ENCODE measurements around the gene CCDC7. TPM values are rescaled to one million over a fixed set of nuclear protein-coding genes. Genes with fewer than 3 reads are reported as not detected.

The CCDC7 gene
- total and polyA plus RNA-seq, 2 experiments from 2014 or later = 2.0 to 10.0 TPM

GRCh38 chr10:32713560-32713959, 267.6 kb downstream of the CCDC7 start:
- Histone ChIP-seq H2AFZ (no peak overlapping the region), H3K9me3 (ENCODE audit: low read depth) (no peaks in the 10 kb centered on the region), H3K79me2 (no peaks in the 10 kb centered on the region), H3K4me2 (no peak overlapping the region), H3K27me3 (no peaks in the 10 kb centered on the region), H4K20me1 (ENCODE audit: insufficient read depth, poor library complexity, severe bottlenecking) (no peaks in the 10 kb centered on the region), H3K27ac (no peak overlapping the region), H3K4me3 (no peak overlapping the region), H3K9me2 (replicated peaks; ENCODE audit: insufficient read depth) (no peaks in the 10 kb centered on the region), H3K36me3 (replicated peaks; ENCODE audit: insufficient read depth, low read depth) (no peaks in the 10 kb centered on the region), H3K4me1 (ENCODE audit: insufficient read depth) (no peaks in the 10 kb centered on the region)
- no peak for DNase-seq (ENCODE audit: low spot score)
- TF ChIP-seq EZH2 (IDR thresholded peaks at IDR 0.05; ENCODE audit: borderline replicate concordance) (no peak), CTCF (IDR thresholded peaks at IDR 0.05; ENCODE audit: poor library complexity) (no peak), EZH2phosphoT487 (IDR thresholded peaks at IDR 0.05; ENCODE audit: low read depth, severe bottlenecking, unreplicated experiment) (no peak)
- 39% methylated on average over 1 of the region's 1 CpG for WGBS (ENCODE audit: low lambda C conversion rate, missing lambda C conversion rate)

- 84% methylated on average over 9 of the region's 9 CpGs for WGBS (ENCODE audit: low lambda C conversion rate, missing lambda C conversion rate)
- Histone ChIP-seq H2AFZ (no peak overlapping the region), H3K9me3 (ENCODE audit: low read depth) (no peaks in the 10 kb centered on the region), H3K79me2 (no peaks in the 10 kb centered on the region), H3K4me2 (no peak overlapping the region), H3K27me3 (no peaks in the 10 kb centered on the region), H3K4me3 (no peak overlapping the region), H3K9me2 (replicated peaks; ENCODE audit: insufficient read depth) (no peaks in the 10 kb centered on the region), H3K27ac (no peak overlapping the region), H3K4me1 (ENCODE audit: insufficient read depth) (no peaks in the 10 kb centered on the region), H4K20me1 (ENCODE audit: insufficient read depth, poor library complexity, severe bottlenecking) (no peaks in the 10 kb centered on the region), H3K36me3 (replicated peaks; ENCODE audit: insufficient read depth, low read depth) (no peaks in the 10 kb centered on the region)
- no peak for DNase-seq (ENCODE audit: low spot score)
- TF ChIP-seq EZH2 (IDR thresholded peaks at IDR 0.05; ENCODE audit: borderline replicate concordance) (no peak), CTCF (IDR thresholded peaks at IDR 0.05; ENCODE audit: poor library complexity) (no peak), EZH2phosphoT487 (IDR thresholded peaks at IDR 0.05; ENCODE audit: low read depth, severe bottlenecking, unreplicated experiment) (no peak)
Measured at GRCh38 chr10:32731527-32731926, 285.6 kb downstream of the CCDC7 start.

- Histone ChIP-seq H3K9me2 (replicated peaks; ENCODE audit: insufficient read depth) (no peaks in the 10 kb centered on the region), H3K79me2 (no peaks in the 10 kb centered on the region), H3K27me3 (no peaks in the 10 kb centered on the region), H3K4me3 (no peak overlapping the region), H2AFZ (no peak overlapping the region), H4K20me1 (ENCODE audit: insufficient read depth, poor library complexity, severe bottlenecking) (no peaks in the 10 kb centered on the region), H3K4me2 (no peak overlapping the region), H3K27ac (no peak overlapping the region), H3K36me3 (replicated peaks; ENCODE audit: insufficient read depth, low read depth) (no peaks in the 10 kb centered on the region), H3K9me3 (ENCODE audit: low read depth) (no peaks in the 10 kb centered on the region), H3K4me1 (ENCODE audit: insufficient read depth) (no peaks in the 10 kb centered on the region)
- TF ChIP-seq EZH2 (IDR thresholded peaks at IDR 0.05; ENCODE audit: borderline replicate concordance) (no peak), CTCF (IDR thresholded peaks at IDR 0.05; ENCODE audit: poor library complexity) (no peak), EZH2phosphoT487 (IDR thresholded peaks at IDR 0.05; ENCODE audit: low read depth, severe bottlenecking, unreplicated experiment) (no peak)
- DNase-seq (ENCODE audit: low spot score) = no peak
- 88% methylated on average over 3 of the region's 3 CpGs for WGBS (ENCODE audit: low lambda C conversion rate, missing lambda C conversion rate)
Measured at GRCh38 chr10:32738958-32739357, 293.0 kb downstream of the CCDC7 start.

DNA sequence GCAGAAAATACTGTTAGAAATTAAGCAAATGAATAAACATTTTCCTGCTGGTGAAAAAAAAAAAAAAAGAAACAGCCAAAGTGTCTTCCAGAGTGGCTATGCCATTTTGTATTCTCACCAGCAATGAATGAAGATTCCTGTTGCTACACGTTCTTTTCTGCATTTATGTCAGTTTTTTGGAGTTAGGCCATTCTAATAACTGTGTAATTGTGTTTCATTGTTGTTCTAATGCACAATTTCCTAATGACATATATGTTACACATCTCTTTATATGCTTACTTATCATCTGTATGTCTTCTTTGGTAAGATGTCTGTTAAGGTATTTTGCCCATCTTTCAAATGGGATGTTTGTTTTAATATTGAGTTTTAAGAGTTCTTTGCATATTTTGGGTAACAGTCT, 298.4 kb downstream of the CCDC7 start:
- Histone ChIP-seq H3K4me2 (no peak overlapping the region), H3K79me2 (no peaks in the 10 kb centered on the region), H3K36me3 (replicated peaks; ENCODE audit: insufficient read depth, low read depth) (no peaks in the 10 kb centered on the region), H3K27ac (no peak overlapping the region), H3K4me3 (no peak overlapping the region), H3K4me1 (ENCODE audit: insufficient read depth) (no peaks in the 10 kb centered on the region), H2AFZ (no peak overlapping the region), H3K27me3 (no peaks in the 10 kb centered on the region), H3K9me2 (replicated peaks; ENCODE audit: insufficient read depth) (no peaks in the 10 kb centered on the region), H4K20me1 (ENCODE audit: insufficient read depth, poor library complexity, severe bottlenecking) (no peaks in the 10 kb centered on the region), H3K9me3 (ENCODE audit: low read depth) (no peaks in the 10 kb centered on the region)
- no peak for DNase-seq (ENCODE audit: low spot score)
- WGBS (ENCODE audit: low lambda C conversion rate, missing lambda C conversion rate) = 86% methylated on average over 1 of the region's 1 CpG
- TF ChIP-seq EZH2phosphoT487 (IDR thresholded peaks at IDR 0.05; ENCODE audit: low read depth, severe bottlenecking, unreplicated experiment) (no peak), CTCF (IDR thresholded peaks at IDR 0.05; ENCODE audit: poor library complexity) (no peak), EZH2 (IDR thresholded peaks at IDR 0.05; ENCODE audit: borderline replicate concordance) (no peak)
